AG10803 (cell line): ENCODE results near the gene STX18.

Source experiments
- DNase-seq: peaks from one replicate; pipeline ENCODE4 v3.0.0; 2010; ENCODE audit warnings: low read depth
- H3K4me3 ChIP-seq: 2 replicates; pipeline ENCODE4 v1.5.1; 2011; ENCODE audit warnings: mild to moderate bottlenecking, low read length, control low read depth
- TF ChIP-seq, protein P1 (sequence below): conservative IDR thresholded peaks from 2 replicates; pipeline ENCODE4 v1.5.1; 2011; ENCODE audit warnings: mild to moderate bottlenecking, low read length, control low read depth, inconsistent platforms

STX18 gene

DNA sequence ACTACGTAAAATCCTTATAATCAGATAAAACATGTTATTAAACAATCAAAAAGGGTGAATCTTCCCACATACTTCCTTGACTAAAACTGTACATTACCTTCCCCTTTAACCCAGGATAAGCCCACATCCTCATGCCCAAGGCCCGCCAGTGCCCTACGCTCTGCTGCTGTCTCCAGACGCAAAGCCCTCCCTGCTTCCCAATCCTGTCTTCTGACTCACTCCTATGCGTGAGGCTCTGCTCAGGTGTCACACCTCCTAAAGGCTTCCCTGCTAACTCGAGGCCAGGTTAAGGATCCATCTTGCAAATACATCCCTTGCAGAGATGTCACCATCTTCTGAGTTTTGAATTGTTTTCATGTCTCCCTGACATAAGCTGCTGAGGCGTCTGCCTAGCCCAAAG is 61.6 kb downstream of the STX18 start:
- DNase-seq, result no peak
- TF ChIP-seq, protein P1, sequence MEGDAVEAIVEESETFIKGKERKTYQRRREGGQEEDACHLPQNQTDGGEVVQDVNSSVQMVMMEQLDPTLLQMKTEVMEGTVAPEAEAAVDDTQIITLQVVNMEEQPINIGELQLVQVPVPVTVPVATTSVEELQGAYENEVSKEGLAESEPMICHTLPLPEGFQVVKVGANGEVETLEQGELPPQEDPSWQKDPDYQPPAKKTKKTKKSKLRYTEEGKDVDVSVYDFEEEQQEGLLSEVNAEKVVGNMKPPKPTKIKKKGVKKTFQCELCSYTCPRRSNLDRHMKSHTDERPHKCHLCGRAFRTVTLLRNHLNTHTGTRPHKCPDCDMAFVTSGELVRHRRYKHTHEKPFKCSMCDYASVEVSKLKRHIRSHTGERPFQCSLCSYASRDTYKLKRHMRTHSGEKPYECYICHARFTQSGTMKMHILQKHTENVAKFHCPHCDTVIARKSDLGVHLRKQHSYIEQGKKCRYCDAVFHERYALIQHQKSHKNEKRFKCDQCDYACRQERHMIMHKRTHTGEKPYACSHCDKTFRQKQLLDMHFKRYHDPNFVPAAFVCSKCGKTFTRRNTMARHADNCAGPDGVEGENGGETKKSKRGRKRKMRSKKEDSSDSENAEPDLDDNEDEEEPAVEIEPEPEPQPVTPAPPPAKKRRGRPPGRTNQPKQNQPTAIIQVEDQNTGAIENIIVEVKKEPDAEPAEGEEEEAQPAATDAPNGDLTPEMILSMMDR, result no peak
- no peak overlapping the region for H3K4me3 ChIP-seq

GRCh38 chr4:4479366-4479765 is 62.5 kb downstream of the STX18 start:
- TF ChIP-seq, protein P1, result no peak
- H3K4me3 ChIP-seq, result no peak overlapping the region
- no peak for DNase-seq

DNA sequence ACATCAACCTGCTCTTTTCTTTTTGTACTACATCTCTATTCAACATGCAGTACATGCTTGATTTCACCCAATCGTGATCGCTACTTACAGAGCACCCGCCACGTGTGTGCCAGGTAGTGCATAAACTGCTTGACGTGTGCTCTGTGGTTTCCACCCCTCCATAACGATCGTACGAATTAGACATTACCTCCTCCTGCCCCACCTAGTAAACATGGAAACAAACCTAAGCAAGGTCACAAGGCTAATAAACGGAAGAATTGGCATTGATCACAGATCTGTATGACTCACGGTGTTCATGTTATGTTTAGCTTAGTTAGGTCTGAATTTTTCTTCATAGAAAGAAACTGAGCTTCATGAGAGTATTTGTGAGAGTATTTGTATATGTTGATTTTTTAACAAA is 64.1 kb downstream of the STX18 start:
- no peak overlapping the region for H3K4me3 ChIP-seq
- TF ChIP-seq, protein P1, result no peak
- DNase-seq, result no peak

- H3K4me3 ChIP-seq, result no peak overlapping the region
- TF ChIP-seq, protein P1, result no peak
- DNase-seq, result peak; percentile 45
Measured at GRCh38 chr4:4477391-4477790, 64.5 kb downstream of the STX18 start.

- no peak overlapping the region for H3K4me3 ChIP-seq
- peak; percentile 33 for DNase-seq
- TF ChIP-seq, protein P1, result no peak
Measured at GRCh38 chr4:4474476-4474875, 67.4 kb downstream of the STX18 start.

GRCh38 chr4:4472344-4472958 is 69.4 kb downstream of the STX18 start:
- DNase-seq, result no peak
- no peak overlapping the region for H3K4me3 ChIP-seq
- TF ChIP-seq, protein P1, result no peak

- DNase-seq, result no peak
- H3K4me3 ChIP-seq, result no peak overlapping the region
- TF ChIP-seq, protein P1, result no peak
Measured at GRCh38 chr4:4471195-4471594, 70.7 kb downstream of the STX18 start.
